ENCODE measurements around the gene XXYLT1.
A peak's percentile ranks its signal among the peaks of the same experiment; 100 is the strongest.

XXYLT1 gene

GRCh38 chr3:195182470-195182795, 88.5 kb downstream of the XXYLT1 start:
- DNase-seq, result peak; percentile 7

GRCh38 chr3:195181741-195182469, 89.1 kb downstream of the XXYLT1 start:
- no peak for DNase-seq

GRCh38 chr3:195181113-195181498, 89.9 kb downstream of the XXYLT1 start:
- no peak for DNase-seq

- no peak for DNase-seq
Observed at GRCh38 chr3:195180490-195181112, 90.4 kb downstream of the XXYLT1 start.

GRCh38 chr3:195179776-195180489, 91.0 kb downstream of the XXYLT1 start:
- DNase-seq, result no peak

- DNase-seq, result no peak
Observed at GRCh38 chr3:195178124-195178910, 92.6 kb downstream of the XXYLT1 start.

GRCh38 chr3:195177422-195178123, 93.4 kb downstream of the XXYLT1 start:
- DNase-seq, result no peak

GRCh38 chr3:195176776-195177175, 94.2 kb downstream of the XXYLT1 start:
- DNase-seq, result no peak

- no peak for DNase-seq
Observed at GRCh38 chr3:195175476-195176337, 95.3 kb downstream of the XXYLT1 start.

- no peak for DNase-seq
Observed at GRCh38 chr3:195175076-195175475, 95.9 kb downstream of the XXYLT1 start.

- no peak for DNase-seq
Observed at GRCh38 chr3:195173657-195174056, 97.3 kb downstream of the XXYLT1 start.

- no peak for DNase-seq
Observed at GRCh38 chr3:195172896-195173295, 98.1 kb downstream of the XXYLT1 start.

- DNase-seq, result no peak
Observed at GRCh38 chr3:195172039-195172684, 98.8 kb downstream of the XXYLT1 start.

GRCh38 chr3:195171093-195171873, 99.7 kb downstream of the XXYLT1 start:
- DNase-seq, result no peak

- no peak for DNase-seq
Observed at GRCh38 chr3:195170496-195170895, 100.5 kb downstream of the XXYLT1 start.

- DNase-seq, result no peak
Observed at GRCh38 chr3:195169011-195169649, 101.8 kb downstream of the XXYLT1 start.

GRCh38 chr3:195168009-195168762, 102.8 kb downstream of the XXYLT1 start:
- DNase-seq, result no peak

- DNase-seq, result no peak
Observed at GRCh38 chr3:195165790-195166189, 105.2 kb downstream of the XXYLT1 start.

GRCh38 chr3:195165265-195165609, 105.7 kb downstream of the XXYLT1 start:
- DNase-seq, result no peak
